Ascending aorta (tissue), 2 donors: ENCODE data around the gene IL10RA. TPM values are rescaled to one million over a fixed set of nuclear protein-coding genes. Genes with fewer than 3 reads are reported as not detected.
"Not testable (repeated sequence)": the region's sequence is repeated elsewhere in the genome, so short reads cannot be mapped to it uniquely, and the experiment has no call there.

ENCODE experiments used
- DNase-seq, 2 donors: peaks; one replicate each; pipeline ENCODE4 v3.0.0-alpha.2; 2019; ENCODE audit warnings: low spot score in 2 of 2
- H3K27ac ChIP-seq, 2 donors: fragments of 200-600 bp; sonication (generic); one replicate each; pipeline ENCODE4 v1.5.1; 2016 to 2017; ENCODE audit warnings: mild to moderate bottlenecking in 1 of 2
- H3K27me3 ChIP-seq: fragments of 200-600 bp; sonication (generic); one replicate; pipeline ENCODE4 v1.5.1; 2017
- H3K36me3 ChIP-seq, 2 donors: fragments of 200-600 bp; sonication (generic); one replicate each; pipeline ENCODE4 v1.5.1; 2016
- H3K4me1 ChIP-seq, 2 donors: fragments of 200-600 bp; sonication (generic); one replicate each; pipeline ENCODE4 v1.5.1; 2016 to 2017; ENCODE audit warnings: mild to moderate bottlenecking in 1 of 2
- H3K4me3 ChIP-seq, 2 donors: fragments of 200-600 bp; sonication (generic); one replicate each; pipeline ENCODE4 v1.5.1; 2016 to 2017; ENCODE audit warnings: mild to moderate bottlenecking in 1 of 2
- H3K9me3 ChIP-seq, 2 donors: fragments of 200-600 bp; sonication (generic); one replicate each; pipeline ENCODE4 v1.5.1; 2016
- intact Hi-C: fragments of 100-400 bp; cut with DNase I; formaldehyde crosslinking; loops from one replicate; pipeline ENCODE4 v1.15.1; 2023
- total RNA-seq: library from RNA; depleted of rRNA; stranded (reverse); fragments of >200 nt; gene quantifications from one replicate; pipeline ENCODE4 v1.1.0, GENCODE V29; 2016
- TF ChIP-seq, protein P1 (sequence below), 3 experiments: fragments of 200-600 bp in 2 of 3; fragments of 450-650 bp in 1 of 3; sonication (generic) in 2 of 3; IDR thresholded peaks; one replicate each; pipeline ENCODE4 v1.5.1; 2016 to 2019; ENCODE audit warnings: antibody characterized with exemption in 3 of 3, mild to moderate bottlenecking in 1 of 3, moderate library complexity in 1 of 3

The IL10RA gene
- total RNA-seq, 1 donor from 2014 or later: 38.6 TPM

DNA sequence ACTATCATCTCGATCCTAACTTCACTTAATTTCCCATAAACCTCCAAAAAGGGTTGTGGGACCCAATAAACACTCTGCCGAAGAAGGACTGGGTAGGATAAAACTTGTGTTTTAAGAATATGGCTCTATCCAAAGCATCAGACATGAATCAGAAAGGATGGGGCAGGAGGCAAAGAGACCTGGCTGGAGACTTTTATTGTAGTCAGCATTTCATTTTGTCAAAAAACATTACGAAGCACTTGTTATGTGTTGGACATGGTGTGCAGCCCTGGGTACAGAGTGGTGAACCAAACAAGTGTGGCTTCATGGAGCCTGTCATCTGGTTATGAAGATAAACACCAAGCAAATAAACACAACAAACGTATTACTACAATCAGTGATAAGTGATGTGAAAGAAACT, 17.3 kb downstream of the IL10RA start:
- Histone ChIP-seq H3K4me3 (no peak overlapping the region), H3K27ac (no peak overlapping the region), H3K9me3 (no peaks in the 10 kb centered on the region), H3K4me1 (no peaks in the 10 kb centered on the region), H3K36me3 (no peaks in the 10 kb centered on the region), H3K27me3 (no peaks in the 10 kb centered on the region)
- TF ChIP-seq, protein P1, sequence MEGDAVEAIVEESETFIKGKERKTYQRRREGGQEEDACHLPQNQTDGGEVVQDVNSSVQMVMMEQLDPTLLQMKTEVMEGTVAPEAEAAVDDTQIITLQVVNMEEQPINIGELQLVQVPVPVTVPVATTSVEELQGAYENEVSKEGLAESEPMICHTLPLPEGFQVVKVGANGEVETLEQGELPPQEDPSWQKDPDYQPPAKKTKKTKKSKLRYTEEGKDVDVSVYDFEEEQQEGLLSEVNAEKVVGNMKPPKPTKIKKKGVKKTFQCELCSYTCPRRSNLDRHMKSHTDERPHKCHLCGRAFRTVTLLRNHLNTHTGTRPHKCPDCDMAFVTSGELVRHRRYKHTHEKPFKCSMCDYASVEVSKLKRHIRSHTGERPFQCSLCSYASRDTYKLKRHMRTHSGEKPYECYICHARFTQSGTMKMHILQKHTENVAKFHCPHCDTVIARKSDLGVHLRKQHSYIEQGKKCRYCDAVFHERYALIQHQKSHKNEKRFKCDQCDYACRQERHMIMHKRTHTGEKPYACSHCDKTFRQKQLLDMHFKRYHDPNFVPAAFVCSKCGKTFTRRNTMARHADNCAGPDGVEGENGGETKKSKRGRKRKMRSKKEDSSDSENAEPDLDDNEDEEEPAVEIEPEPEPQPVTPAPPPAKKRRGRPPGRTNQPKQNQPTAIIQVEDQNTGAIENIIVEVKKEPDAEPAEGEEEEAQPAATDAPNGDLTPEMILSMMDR (IDR thresholded peaks at IDR 0.05): no peak
- intact Hi-C loops: no loop called here
- no peak for DNase-seq

DNA sequence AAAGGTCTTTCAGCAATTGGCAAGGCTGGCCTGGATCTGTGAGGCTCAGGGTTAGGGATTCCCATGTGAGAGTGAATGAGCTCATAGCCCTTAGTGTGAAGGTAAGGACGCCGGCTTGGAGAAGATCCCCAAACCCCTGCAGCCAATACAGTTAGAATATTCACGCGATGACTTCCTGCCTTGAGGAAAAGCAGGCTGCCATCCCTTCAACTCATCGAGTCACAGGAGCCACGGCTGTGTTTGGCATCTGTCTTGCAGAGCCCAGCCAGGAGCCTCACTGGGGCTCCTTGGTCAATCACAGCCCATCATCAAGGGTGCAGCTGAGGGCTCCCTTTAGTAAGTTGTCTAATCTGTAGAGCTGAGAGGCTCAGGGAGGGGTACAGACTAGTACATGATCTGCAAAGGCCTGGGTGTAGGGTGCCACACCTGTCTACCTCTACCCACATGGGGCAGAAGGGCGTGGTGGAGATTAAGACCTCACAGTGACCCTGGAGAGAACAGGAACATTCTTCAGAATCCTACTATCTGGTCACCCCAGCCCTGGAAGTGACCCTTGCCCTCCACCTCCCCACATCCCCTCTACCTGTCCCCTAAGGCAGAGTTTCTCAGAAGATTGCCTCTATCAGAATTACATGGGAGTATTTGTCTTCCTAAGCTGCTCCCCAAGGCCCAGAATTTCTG, 18.5 kb downstream of the IL10RA start:
- DNase-seq: no peak
- Histone ChIP-seq H3K4me3 (no peak overlapping the region), H3K27me3 (no peaks in the 10 kb centered on the region), H3K9me3 (no peaks in the 10 kb centered on the region), H3K4me1 (no peaks in the 10 kb centered on the region), H3K36me3 (no peaks in the 10 kb centered on the region), H3K27ac (no peak overlapping the region)
- intact Hi-C loops: no loop called here
- TF ChIP-seq, protein P1 (IDR thresholded peaks at IDR 0.05): no peak

DNA sequence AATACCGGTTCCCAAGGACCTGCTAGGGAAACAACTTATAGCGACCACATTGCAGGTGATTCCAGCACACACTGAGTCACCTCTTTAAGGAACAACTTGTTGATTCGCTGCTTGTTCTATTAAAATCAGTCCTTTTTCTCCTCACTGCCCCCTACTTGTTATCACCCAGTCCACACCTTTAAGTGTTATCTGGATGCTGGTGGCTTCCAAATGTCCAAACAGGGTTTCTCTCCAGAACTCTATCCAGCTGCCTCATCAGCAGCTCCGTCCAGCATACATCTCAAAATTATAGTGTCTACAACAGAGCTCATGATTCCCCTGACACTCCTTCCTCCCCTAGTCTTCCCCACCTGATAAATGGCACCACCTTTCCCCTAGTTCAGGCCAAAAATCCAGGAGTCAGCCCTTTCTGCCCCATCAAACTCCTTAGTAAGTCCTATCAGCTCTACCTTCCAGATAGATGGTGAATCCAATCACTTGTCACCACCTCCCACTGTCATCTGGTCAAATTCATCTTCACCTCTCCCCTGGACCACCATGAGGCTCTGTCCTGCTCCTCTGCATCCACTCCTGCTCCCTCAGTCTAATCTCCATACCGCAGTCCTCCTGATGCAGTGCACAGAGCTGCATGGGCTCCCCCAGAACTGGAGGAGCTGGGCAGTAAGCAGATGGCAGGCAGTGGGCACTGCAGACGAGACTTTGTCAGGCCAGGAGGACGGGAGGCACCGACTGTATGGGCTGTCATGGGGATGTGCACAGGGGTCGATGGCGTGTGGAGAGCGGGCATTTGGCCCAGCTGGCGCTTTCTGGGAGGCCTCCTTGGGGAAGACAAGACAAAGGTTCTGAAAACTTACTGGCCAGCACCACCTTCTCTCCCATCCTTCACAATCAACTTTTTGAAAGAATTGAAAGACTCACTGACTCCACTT, 19.3 kb downstream of the IL10RA start:
- H3K27me3 ChIP-seq: no peaks in the 10 kb centered on the region
- H3K27ac ChIP-seq: no peak overlapping the region
- intact Hi-C loops: no loop called here
- DNase-seq: no peak
- no peaks in the 10 kb centered on the region for H3K9me3 ChIP-seq
- no peaks in the 10 kb centered on the region for H3K4me1 ChIP-seq
- H3K36me3 ChIP-seq: no peaks in the 10 kb centered on the region
- TF ChIP-seq, protein P1 (IDR thresholded peaks at IDR 0.05): no peak
- H3K4me3 ChIP-seq: no peak overlapping the region

DNA sequence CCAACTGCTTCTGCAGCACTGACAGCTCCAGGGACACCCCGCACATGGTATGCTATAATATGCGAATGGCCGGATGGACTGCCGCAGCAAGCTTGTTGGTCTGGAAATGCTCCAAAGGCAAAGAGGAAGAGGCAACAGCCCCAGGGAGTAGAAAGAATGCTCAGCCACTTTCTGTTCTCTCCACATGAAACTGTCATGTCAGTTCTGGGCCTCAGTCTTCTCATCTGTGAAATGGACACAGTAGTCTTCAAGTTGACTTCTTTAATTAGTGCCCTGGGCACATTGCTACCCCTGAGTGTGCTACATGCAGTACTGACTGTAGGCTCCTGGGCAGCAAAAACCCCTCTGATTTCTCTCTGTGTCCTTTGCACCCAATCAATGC, 19.9 kb downstream of the IL10RA start:
- Histone ChIP-seq H3K27ac (no peak overlapping the region), H3K4me3 (no peak overlapping the region), H3K9me3 (no peaks in the 10 kb centered on the region), H3K36me3 (no peaks in the 10 kb centered on the region), H3K4me1 (no peaks in the 10 kb centered on the region), H3K27me3 (no peaks in the 10 kb centered on the region)
- TF ChIP-seq, protein P1 (IDR thresholded peaks at IDR 0.05): no peak
- intact Hi-C loops: no loop called here
- DNase-seq: no peak

DNA sequence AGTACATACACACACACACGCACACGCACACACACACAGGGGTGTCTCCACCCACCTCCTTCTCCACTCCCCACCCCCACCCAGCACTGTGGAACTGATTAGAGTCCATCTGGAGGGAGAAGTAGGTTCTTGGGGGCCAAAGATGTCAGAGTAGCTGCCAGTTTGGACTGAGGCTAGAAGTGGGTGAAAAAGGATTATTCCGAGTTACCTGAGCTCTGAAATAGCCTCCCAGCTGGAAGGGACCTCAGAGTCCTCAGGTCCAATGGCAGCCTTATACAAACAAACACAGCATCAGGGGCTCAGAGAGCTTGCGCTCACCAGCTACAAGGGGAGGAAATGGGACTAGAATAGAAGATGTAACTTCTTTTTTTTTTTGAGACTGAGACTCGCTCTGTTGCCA, 20.8 kb downstream of the IL10RA start:
- no peak for DNase-seq
- intact Hi-C loops: no loop called here
- H3K4me1 ChIP-seq: no peaks in the 10 kb centered on the region
- H3K9me3 ChIP-seq: no peaks in the 10 kb centered on the region
- H3K4me3 ChIP-seq: no peak overlapping the region
- TF ChIP-seq, protein P1 (IDR thresholded peaks at IDR 0.05): no peak
- no peak overlapping the region for H3K27ac ChIP-seq
- H3K36me3 ChIP-seq: no peaks in the 10 kb centered on the region
- H3K27me3 ChIP-seq: no peaks in the 10 kb centered on the region

DNA sequence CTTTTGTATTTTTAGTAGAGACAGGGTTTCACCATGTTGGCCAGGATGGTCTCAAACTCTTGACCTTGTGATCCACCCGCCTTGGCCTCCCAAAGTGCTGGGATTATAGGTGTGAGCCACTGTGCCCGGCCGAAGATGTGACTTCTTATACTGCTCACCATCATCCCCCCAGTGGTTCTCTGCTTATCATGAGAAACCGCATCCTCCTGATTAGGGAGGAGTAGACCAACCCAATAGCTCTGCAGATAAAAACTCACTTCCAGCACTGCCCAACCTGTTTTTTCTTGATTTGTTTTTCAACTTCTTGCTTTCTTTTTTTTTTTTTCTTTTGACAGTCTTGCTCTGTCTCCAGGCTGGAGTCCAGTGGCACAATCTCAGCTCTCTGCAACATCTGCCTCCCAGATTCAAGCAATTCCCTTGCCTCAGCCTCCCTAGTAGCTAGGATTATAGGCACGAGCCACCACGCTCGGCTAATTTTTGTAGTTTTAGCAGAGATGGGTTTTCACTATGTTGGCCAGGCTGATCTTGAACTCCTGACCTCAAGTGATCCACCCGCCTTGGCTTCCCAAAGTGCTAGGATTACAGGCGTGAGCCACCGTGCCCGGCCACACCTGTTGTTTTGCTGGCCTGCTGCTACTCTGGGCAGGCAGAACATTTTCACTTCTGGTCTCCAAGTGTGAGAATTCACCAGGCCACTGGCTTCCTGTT, 21.5 kb downstream of the IL10RA start:
- H3K4me3 ChIP-seq, H3K9me3 ChIP-seq, H3K27ac ChIP-seq, DNase-seq, intact Hi-C loops, H3K27me3 ChIP-seq, H3K4me1 ChIP-seq, H3K36me3 ChIP-seq: not testable (repeated sequence)
